HL-60 (cell line): Measurements from ENCODE around the gene PLCH2.

ENCODE experiments used
- DNase-seq, 2 experiments: peaks; one replicate each; pipeline ENCODE4 v3.0.0-alpha.2; 2010 to 2020; ENCODE audit warnings: low read depth in 1 of 2, low spot score in 1 of 2
- H3K27ac ChIP-seq: fragments of 250-450 bp; sonication (Bioruptor Pico); replicated peaks from 2 replicates; pipeline ENCODE4 v1.5.1; 2020; ENCODE audit warnings: mild to moderate bottlenecking, moderate library complexity
- H3K27me3 ChIP-seq: fragments of 250-450 bp; sonication (Bioruptor Pico); 2 replicates; pipeline ENCODE4 v1.5.1; 2021; ENCODE audit warnings: mild to moderate bottlenecking, moderate library complexity; ENCODE audit not compliant: insufficient read depth, poor library complexity, severe bottlenecking
- H3K4me3 ChIP-seq: replicated peaks from 2 replicates; pipeline ENCODE4 v1.5.1; 2011; ENCODE audit warnings: mild to moderate bottlenecking, control low read depth, low read length; ENCODE audit not compliant: insufficient read depth
- GABPA ChIP-seq: IDR thresholded peaks from 2 replicates; pipeline ENCODE4 v1.6.1; 2012; ENCODE audit warnings: low read depth
- POLR2AphosphoS5 ChIP-seq: IDR thresholded peaks from 2 replicates; pipeline ENCODE4 v1.6.1; 2012; ENCODE audit warnings: low read depth
- REST ChIP-seq: IDR thresholded peaks from 2 replicates; pipeline ENCODE4 v1.6.1; 2012; ENCODE audit warnings: low read depth; ENCODE audit not compliant: insufficient replicate concordance
- SPI1 ChIP-seq: IDR thresholded peaks from 2 replicates; pipeline ENCODE4 v1.6.1; 2012; ENCODE audit warnings: low read depth, mild to moderate bottlenecking, borderline replicate concordance
- TF ChIP-seq, protein P1 (sequence below): IDR thresholded peaks from one replicate; pipeline ENCODE4 v1.5.1; 2011; ENCODE audit warnings: low read length, control low read depth, inconsistent platforms; ENCODE audit not compliant: insufficient read depth

PLCH2 gene

DNA sequence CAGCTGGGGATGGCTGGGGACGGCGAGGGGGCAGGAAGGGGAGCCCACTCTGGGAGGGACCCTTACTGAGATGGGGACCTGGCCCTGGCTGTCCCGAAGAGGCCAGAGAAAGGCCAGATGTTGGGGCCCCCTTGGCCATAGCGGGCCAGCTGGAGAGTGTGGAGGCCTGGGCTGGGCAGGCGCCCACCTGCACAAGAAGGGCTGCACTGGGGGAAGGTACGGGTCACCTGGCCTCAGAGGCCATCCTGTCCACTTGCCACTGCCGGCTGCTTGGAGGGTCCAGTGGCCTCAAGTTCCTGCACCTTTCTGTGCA is 5.0 kb upstream of the PLCH2 start:
- H3K27me3 ChIP-seq: peaks cover 8% of the 10 kb centered on the region
- TF ChIP-seq REST (no peak), POLR2AphosphoS5 (no peak), SPI1 (no peak), GABPA (no peak)
- TF ChIP-seq, protein P1, sequence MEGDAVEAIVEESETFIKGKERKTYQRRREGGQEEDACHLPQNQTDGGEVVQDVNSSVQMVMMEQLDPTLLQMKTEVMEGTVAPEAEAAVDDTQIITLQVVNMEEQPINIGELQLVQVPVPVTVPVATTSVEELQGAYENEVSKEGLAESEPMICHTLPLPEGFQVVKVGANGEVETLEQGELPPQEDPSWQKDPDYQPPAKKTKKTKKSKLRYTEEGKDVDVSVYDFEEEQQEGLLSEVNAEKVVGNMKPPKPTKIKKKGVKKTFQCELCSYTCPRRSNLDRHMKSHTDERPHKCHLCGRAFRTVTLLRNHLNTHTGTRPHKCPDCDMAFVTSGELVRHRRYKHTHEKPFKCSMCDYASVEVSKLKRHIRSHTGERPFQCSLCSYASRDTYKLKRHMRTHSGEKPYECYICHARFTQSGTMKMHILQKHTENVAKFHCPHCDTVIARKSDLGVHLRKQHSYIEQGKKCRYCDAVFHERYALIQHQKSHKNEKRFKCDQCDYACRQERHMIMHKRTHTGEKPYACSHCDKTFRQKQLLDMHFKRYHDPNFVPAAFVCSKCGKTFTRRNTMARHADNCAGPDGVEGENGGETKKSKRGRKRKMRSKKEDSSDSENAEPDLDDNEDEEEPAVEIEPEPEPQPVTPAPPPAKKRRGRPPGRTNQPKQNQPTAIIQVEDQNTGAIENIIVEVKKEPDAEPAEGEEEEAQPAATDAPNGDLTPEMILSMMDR: no peak
- DNase-seq: no peak
- H3K4me3 ChIP-seq: no peak overlapping the region
- no peak overlapping the region for H3K27ac ChIP-seq

- Histone ChIP-seq H3K4me3 (no peak overlapping the region), H3K27me3 (peaks cover 8% of the 10 kb centered on the region), H3K27ac (no peak overlapping the region)
- TF ChIP-seq REST: no peak
- TF ChIP-seq GABPA: no peak
- TF ChIP-seq POLR2AphosphoS5: no peak
- no peak for TF ChIP-seq SPI1
- TF ChIP-seq, protein P1: no peak
- DNase-seq: no peak
These were observed 4.5 kb upstream of the PLCH2 start for GRCh38 chr1:2471587-2472001.

GRCh38 chr1:2472109-2472508 is 4.0 kb upstream of the PLCH2 start:
- Histone ChIP-seq H3K27ac (no peak overlapping the region), H3K4me3 (no peak overlapping the region), H3K27me3 (peaks cover 8% of the 10 kb centered on the region)
- no peak for DNase-seq
- TF ChIP-seq GABPA (no peak), REST (no peak), POLR2AphosphoS5 (no peak), SPI1 (no peak)
- TF ChIP-seq, protein P1: no peak
